ENCODE results near the gene SYNE1. TPM values are rescaled to one million over a fixed set of nuclear protein-coding genes. Genes with fewer than 3 reads are reported as not detected.

The SYNE1 gene
- total RNA-seq, 1 experiment from 2014 or later, result 6.5 TPM

- H3K4me3 Mint-ChIP-seq, result no peak overlapping the region
- no peak for DNase-seq (ENCODE audit: low spot score)
- POLR2A ChIA-PET, result no interaction called here
- peaks cover 7% of the 10 kb centered on the region; the same call in 1 of the 2 replicates for H3K9me3 Mint-ChIP-seq
- H3K36me3 Mint-ChIP-seq, result no peaks in the 10 kb centered on the region
- CTCF ChIA-PET, result interaction anchor here (0.7 kb wide), 1 partner anchor 24 kb away, joined by 3 read pairs; no protein-coding TSS in a partner anchor
- H3K27ac Mint-ChIP-seq, result no peak overlapping the region
- ATAC-seq, result no peak
- no peaks in the 10 kb centered on the region for H3K4me1 Mint-ChIP-seq
- TF ChIP-seq MYBL2 (CRISPR knock-in tag; IDR thresholded peaks at IDR 0.05), result no peak
- no peak for TF ChIP-seq ZNF317 (CRISPR knock-in tag; IDR thresholded peaks at IDR 0.05; ENCODE audit: borderline replicate concordance, low read depth)
- no peaks in the 10 kb centered on the region for H3K27me3 Mint-ChIP-seq (ENCODE audit: low read depth)
These were observed 127.2 kb downstream of the SYNE1 start for GRCh38 chr6:152509916-152510315.

GRCh38 chr6:152508477-152508876 is 128.7 kb downstream of the SYNE1 start:
- no peaks in the 10 kb centered on the region for H3K9me3 Mint-ChIP-seq
- no peak for ATAC-seq
- DNase-seq (ENCODE audit: low spot score), result no peak
- no peak overlapping the region for H3K27ac Mint-ChIP-seq
- no peak for TF ChIP-seq NFATC4 (CRISPR knock-in tag; IDR thresholded peaks at IDR 0.05)
- no peak for TF ChIP-seq OVOL2 (CRISPR knock-in tag; IDR thresholded peaks at IDR 0.05; ENCODE audit: borderline replicate concordance)
- TF ChIP-seq PRDM15 (CRISPR knock-in tag; IDR thresholded peaks at IDR 0.05), result no peak
- no peak for TF ChIP-seq USF1 (CRISPR knock-in tag; IDR thresholded peaks at IDR 0.05)
- TF ChIP-seq ZNF416 (CRISPR knock-in tag; IDR thresholded peaks at IDR 0.05), result no peak
- TF ChIP-seq ZNF425 (CRISPR knock-in tag; conservative IDR thresholded peaks at IDR 0.05), result no peak
- no peaks in the 10 kb centered on the region for H3K36me3 Mint-ChIP-seq
- no peak overlapping the region for H3K4me3 Mint-ChIP-seq
- no peaks in the 10 kb centered on the region for H3K4me1 Mint-ChIP-seq
- no peaks in the 10 kb centered on the region for H3K27me3 Mint-ChIP-seq (ENCODE audit: low read depth)
- CTCF ChIA-PET, result no interaction called here
- POLR2A ChIA-PET, result no interaction called here

GRCh38 chr6:152503546-152503945 is 133.6 kb downstream of the SYNE1 start:
- Mint-ChIP-seq H3K27ac (no peak overlapping the region), H3K9me3 (no peaks in the 10 kb centered on the region), H3K4me3 (no peak overlapping the region), H3K27me3 (ENCODE audit: low read depth) (no peaks in the 10 kb centered on the region), H3K36me3 (no peaks in the 10 kb centered on the region), H3K4me1 (no peaks in the 10 kb centered on the region)
- POLR2A ChIA-PET, result no interaction called here
- DNase-seq (ENCODE audit: low spot score), result no peak
- CTCF ChIA-PET, result no interaction called here
- ATAC-seq, result no peak
- no peak for TF ChIP-seq GTF2I (CRISPR knock-in tag; conservative IDR thresholded peaks at IDR 0.05)
- TF ChIP-seq PRRX2 (CRISPR knock-in tag; IDR thresholded peaks at IDR 0.05), result no peak
- TF ChIP-seq ARID4B (CRISPR knock-in tag; IDR thresholded peaks at IDR 0.05; ENCODE audit: borderline replicate concordance), result no peak
- TF ChIP-seq NFATC4 (CRISPR knock-in tag; IDR thresholded peaks at IDR 0.05), result no peak
- TF ChIP-seq ZNF263 (CRISPR knock-in tag; IDR thresholded peaks at IDR 0.05; ENCODE audit: low read depth), result no peak
- no peak for TF ChIP-seq TP53 (CRISPR knock-in tag; IDR thresholded peaks at IDR 0.05)
- no peak for TF ChIP-seq NR3C1 (CRISPR knock-in tag; conservative IDR thresholded peaks at IDR 0.05; ENCODE audit: low read depth)
- TF ChIP-seq MYBL2 (CRISPR knock-in tag; IDR thresholded peaks at IDR 0.05), result no peak
- no peak for TF ChIP-seq ZNF121 (CRISPR knock-in tag; IDR thresholded peaks at IDR 0.05)
- no peak for TF ChIP-seq EMX1 (CRISPR knock-in tag; IDR thresholded peaks at IDR 0.05)
- TF ChIP-seq ATF2 (CRISPR knock-in tag; IDR thresholded peaks at IDR 0.05; ENCODE audit: borderline replicate concordance, low read depth), result no peak

Measured in WTC11 (cell line).